SU-DHL-6 (cell line): ENCODE results near the gene CHL1.

Experiments used
- EZH2phosphoT487 ChIP-seq: fragments of 200-600 bp; sonication (generic), shearing (Covaris generic); conservative IDR thresholded peaks from 2 replicates; pipeline ENCODE4 v1.6.1; 2018; ENCODE audit warnings: mild to moderate bottlenecking, antibody characterized with exemption, low read length, moderate library complexity, mixed read lengths
- TF ChIP-seq, protein P1 (sequence below): fragments of 200-600 bp; sonication (generic); IDR thresholded peaks from one replicate; pipeline ENCODE4 v1.5.1; 2017; ENCODE audit warnings: antibody characterized with exemption, mild to moderate bottlenecking, low read length, moderate library complexity; ENCODE audit not compliant: insufficient read depth, poor library complexity, severe bottlenecking

DNA sequence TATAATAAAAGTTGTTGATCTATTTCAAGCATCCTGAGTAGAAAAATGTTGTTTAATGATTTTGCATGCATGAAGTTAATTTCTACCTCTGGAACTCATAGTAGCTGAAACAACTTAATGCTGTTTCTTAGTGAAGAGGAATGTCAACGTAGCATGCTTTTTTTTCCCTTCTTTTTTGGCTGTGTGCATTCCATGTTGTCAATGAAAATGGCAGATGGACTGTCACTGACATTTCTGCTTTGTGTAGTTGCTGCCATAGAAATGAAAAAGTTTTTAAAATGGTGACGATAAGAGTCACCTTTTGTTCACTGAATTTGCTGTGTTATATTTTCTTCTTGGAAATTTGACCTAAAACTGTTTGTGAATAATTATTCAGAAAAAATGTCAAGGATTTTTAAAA is 116.3 kb downstream of the CHL1 start:
- TF ChIP-seq, protein P1, sequence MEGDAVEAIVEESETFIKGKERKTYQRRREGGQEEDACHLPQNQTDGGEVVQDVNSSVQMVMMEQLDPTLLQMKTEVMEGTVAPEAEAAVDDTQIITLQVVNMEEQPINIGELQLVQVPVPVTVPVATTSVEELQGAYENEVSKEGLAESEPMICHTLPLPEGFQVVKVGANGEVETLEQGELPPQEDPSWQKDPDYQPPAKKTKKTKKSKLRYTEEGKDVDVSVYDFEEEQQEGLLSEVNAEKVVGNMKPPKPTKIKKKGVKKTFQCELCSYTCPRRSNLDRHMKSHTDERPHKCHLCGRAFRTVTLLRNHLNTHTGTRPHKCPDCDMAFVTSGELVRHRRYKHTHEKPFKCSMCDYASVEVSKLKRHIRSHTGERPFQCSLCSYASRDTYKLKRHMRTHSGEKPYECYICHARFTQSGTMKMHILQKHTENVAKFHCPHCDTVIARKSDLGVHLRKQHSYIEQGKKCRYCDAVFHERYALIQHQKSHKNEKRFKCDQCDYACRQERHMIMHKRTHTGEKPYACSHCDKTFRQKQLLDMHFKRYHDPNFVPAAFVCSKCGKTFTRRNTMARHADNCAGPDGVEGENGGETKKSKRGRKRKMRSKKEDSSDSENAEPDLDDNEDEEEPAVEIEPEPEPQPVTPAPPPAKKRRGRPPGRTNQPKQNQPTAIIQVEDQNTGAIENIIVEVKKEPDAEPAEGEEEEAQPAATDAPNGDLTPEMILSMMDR, result no peak
- TF ChIP-seq EZH2phosphoT487, result no peak
